Daoy (cell line): Measurements from ENCODE around the gene ACKR3. TPM values are rescaled to one million over a fixed set of nuclear protein-coding genes. Genes with fewer than 3 reads are reported as not detected.
A peak's percentile ranks its signal among the peaks of the same experiment; 100 is the strongest.

ENCODE experiments used
- DNase-seq: peaks from one replicate; pipeline ENCODE4 v3.0.0-alpha.2; 2015; ENCODE audit warnings: low read depth
- total RNA-seq: library from RNA; depleted of rRNA; stranded (reverse); fragments of >200 nt; shearing (Covaris generic); gene quantifications from 2 replicates; pipeline ENCODE4 v1.2.3, GENCODE V29; 2014

Gene ACKR3
- total RNA-seq, 1 experiment from 2014 or later: 6.3 TPM

- no peak for DNase-seq
These were observed 15.1 kb downstream of the ACKR3 start for GRCh38 chr2:236584521-236585384.

DNA sequence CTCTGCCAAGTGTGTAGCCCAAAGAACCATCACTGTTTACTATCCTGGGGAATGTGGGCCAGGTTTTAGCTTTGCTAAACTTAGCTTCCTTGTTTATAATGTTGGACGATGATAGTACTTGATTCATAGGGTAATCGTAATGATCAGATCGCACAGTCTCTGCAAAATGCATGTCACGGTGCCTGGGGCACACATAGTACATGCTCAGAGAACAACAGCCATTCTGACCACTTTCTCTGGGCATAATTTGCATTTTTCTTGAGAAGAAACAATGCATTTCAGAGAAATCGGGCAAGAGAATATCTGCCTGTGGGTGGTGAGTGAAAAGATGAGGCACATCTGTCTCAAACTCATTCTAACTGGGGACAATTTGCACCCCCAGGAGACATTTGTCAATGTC is 16.3 kb downstream of the ACKR3 start:
- DNase-seq: no peak

GRCh38 chr2:236587861-236588815 is 18.5 kb downstream of the ACKR3 start:
- no peak for DNase-seq

DNA sequence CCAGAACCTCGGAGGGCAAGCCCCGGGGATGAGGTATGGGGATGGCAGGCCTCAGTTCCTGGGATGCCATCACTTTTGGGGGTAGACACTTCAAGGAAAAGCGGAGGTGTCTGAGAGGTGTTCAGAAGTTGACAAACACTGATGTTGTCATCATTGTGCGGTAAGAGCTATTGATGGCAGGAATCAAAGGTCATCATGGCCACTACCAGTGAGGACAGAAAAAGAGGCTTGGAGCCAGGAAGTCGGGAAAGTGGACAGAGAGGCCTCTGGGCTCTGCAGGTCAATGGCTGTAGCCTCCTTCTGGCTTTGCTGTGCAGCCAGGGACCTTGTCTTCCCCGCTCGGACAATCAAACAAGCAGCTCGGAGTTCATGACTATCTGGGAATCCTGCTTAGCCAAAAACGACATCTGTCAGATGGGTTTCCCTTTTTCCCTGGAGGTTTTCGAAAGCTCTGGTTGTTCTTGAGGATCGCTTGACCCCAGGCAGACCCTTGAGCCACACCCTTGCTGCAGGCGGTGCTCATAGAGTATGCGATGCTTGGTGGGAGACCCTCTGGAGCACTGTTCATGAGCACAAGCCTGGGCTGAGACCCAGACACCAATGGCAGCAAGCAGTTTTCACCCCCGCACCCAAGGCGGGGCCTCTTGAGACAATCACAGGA is 19.4 kb downstream of the ACKR3 start:
- DNase-seq: no peak

DNA sequence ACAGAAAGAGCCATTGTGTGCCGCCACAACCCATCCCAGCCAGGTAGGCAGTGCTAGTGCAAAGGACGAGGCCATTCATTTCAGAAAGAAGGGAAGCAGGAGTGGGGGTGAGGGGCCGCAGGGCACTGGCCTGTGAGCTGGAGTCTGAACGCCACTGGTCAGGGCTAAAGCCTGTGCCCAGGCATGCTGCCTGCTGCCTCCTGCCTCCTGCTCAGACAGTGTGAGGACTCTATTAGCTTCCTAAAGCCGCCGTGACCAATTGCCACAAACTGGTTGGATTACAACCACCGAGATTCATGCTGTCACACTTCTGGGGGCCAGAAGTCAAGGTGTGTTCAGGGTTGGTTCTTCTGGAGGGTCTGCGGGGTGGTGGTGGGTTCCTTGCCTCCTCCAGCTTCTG is 21.2 kb downstream of the ACKR3 start:
- no peak for DNase-seq

DNA sequence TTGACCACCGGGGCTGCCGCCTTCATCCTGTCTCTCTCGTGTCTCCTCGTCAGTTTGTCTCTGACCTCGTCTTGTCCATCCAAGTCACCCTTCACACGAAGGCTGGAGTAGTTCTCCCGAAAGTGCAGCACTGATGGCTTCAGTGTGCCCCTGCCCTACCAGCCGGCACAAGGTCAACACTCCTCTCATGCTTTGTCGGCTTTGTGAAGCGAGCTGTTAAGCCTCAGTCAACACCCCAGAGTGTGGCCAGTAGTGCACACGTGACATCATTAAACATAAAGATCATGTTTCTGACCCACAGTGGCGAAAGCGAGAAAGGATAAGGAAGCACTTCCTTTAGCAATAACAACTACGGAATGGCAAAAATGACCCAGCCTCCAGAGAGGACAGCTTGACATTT is 23.2 kb downstream of the ACKR3 start:
- DNase-seq: no peak

DNA sequence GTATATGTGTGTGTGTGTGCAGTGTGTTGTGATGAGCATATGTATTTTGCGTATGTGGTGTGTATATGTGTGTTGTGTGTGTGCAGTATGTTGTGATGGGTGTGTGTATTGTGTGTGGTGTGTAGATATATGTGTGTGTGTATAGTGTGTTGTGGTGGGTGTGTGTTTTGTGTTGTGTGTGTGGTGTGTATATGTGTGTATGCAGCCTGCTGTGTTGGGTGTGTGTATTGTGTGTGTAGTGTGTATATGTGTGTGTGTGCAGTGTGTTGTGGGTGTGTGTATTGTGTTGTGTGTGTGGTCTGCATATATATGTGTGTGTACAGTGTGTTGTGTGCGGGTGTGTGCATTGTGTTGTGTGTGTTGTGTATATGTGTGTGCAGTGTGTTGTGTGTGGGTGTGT is 23.9 kb downstream of the ACKR3 start:
- DNase-seq: no peak

DNA sequence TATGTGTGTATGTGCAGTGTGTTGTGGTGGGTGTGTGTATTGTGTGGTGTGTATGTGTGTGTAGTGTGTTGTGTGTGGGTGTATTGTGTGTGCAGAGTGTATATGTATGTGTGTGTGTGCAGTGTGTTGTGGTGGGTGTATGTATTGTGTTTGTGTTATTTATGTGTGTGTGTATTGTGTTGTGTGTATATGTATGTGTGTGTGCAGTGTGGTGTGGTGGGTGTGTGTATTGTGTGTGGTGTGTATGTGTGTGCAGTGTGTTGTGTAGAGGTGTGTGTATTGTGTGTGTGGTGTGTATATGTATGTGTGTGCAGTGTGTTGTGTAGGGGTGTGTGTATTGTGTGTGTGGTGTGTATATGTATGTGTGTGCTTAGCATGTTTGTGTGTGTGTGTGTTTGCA is 24.3 kb downstream of the ACKR3 start:
- no peak for DNase-seq

DNA sequence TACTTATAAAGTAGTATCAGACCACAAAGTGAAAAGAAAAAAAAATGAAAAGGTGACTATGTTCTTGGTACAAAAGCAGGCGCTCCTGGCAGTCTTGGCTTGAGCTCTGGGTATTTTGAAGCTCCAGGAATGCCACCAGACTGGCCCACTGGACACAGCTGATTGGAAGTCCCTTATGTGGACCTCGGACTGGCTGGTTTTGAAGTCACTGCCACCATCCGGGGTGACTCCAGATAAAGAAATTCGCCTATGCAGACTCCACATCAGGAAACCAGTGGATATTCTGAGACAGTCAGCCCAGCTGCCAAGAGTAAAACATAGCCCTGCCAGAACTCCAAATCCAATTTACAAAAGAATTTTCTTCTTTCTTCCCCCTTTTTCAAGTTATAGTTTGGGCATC is 28.0 kb downstream of the ACKR3 start:
- no peak for DNase-seq

GRCh38 chr2:236599059-236599458 is 29.4 kb downstream of the ACKR3 start:
- no peak for DNase-seq

GRCh38 chr2:236600158-236600557 is 30.5 kb downstream of the ACKR3 start:
- no peak for DNase-seq

DNA sequence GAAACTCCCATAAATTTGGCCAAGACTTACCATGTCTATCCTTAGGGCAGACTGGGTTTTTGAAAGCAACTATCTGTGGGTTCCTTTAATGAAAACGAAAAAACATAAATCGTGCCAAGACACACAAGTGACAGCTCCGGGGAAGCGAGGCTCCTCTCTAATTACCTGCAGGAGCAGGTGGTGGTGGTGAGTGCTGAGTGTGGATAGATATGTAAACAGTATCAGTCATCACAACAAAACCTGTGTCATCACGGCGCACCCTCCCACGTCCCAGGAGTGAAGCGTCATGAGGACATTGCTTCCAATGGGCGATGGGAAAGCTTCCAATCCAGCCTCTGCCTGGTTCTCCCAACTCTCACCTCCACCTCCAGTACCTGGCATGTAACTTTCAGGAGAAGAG is 31.3 kb downstream of the ACKR3 start:
- DNase-seq: no peak

DNA sequence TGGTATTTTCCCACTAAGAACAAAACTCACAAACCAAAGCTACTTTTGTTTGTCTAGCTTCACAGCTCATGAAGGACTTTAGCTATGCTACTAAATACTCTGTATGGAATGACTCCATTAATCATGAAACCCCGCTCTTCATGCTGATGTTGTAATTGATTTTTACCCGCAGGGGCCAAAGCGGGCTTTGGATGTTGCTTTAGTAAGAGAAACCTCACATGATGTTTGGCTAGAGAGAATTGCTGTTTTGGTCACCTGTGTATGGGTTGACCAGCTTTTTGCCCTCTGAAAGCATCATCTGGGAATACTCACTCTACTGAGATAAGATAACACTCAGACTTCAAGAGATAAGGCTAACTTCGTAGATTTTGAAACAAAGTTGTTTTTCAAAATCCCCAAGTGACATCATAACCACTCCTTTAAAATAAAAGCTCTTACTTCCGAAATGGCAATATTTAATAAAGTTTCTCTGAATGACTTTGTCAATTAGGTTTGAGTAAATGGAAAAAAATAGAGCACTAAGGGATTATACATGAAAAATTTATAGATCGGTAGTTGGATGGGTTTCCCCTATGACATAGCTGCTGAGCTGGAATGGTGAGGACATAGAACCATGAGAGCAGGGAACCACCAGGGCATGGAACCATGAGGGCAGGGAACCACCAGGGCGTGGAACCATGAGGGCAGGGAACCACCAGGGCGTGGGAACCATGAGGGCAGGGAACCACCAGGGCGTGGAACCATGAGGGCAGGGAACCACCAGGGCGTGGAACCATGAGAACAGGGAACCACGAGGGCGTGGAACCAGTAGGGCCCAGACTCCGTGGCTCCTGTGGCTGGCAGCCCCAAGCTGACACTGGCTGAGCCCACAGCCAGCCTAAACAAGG is 31.9 kb downstream of the ACKR3 start:
- DNase-seq: no peak

DNA sequence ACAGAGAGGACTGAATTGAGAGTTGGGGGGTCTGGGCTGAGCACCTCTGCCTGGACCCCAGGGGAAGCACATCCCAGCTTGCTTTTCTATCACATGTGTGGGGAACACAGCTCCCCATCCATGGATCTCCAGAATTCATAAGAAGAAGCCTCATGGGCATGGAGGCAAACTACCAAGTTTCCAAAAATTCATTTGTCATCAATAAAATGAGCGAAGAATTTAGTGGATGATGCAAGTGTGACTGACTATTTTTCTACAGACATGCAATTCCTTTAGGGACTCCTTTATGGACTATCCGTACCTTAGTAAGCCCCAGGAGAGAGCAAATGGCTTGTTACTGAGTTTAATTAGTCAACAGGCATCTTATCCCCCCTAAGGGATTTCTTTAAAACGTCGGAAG is 33.1 kb downstream of the ACKR3 start:
- no peak for DNase-seq

- DNase-seq: no peak
These were observed 33.9 kb downstream of the ACKR3 start for GRCh38 chr2:236603361-236604015.

- no peak for DNase-seq
These were observed 35.1 kb downstream of the ACKR3 start for GRCh38 chr2:236604575-236605344.

- DNase-seq: no peak
These were observed 35.7 kb downstream of the ACKR3 start for GRCh38 chr2:236605345-236605734.

GRCh38 chr2:236606023-236606422 is 36.4 kb downstream of the ACKR3 start:
- DNase-seq: no peak

DNA sequence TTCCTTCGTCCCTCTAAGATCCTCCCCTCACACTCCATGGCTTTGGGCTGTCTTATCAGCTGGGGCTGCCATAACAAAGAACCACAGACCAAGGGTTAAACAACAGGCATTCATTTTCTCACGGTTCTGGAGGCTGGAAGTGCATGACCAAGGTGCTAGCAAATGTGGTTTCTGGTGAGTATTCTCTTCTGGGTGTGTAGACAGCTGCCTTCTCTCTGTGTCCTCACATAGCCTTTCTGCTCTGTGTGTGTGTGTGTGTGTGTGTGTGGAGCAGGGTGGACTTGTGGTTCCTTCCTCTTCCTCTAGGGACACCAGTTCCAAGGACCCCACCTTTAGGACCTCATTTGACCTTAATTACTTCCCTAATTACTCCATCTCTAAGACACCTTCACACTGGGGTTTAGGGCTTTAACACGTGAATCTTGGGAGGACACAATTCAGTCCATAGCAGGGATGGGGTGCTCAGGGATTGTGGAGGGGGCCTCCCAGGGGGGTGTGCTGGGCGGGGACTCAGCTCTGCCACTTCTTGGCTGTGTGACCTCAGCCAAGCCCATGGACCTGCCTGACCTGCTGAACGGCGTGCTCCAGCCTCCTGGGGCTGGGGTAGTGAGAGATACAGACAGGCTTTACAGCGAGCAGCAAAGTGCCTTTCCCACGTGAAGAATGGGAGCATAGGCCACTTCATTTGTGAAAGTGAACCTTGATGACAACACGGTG is 38.0 kb downstream of the ACKR3 start:
- DNase-seq: peak; percentile 12
